Left renal pelvis (tissue), 4 donors: ENCODE measurements around the gene MTPN. TPM values are rescaled to one million over a fixed set of nuclear protein-coding genes. Genes with fewer than 3 reads are reported as not detected.

Experiments used
- DNase-seq, 4 donors: peaks; one replicate each; pipeline ENCODE4 v3.0.0-alpha.2; 2013; ENCODE audit warnings: low read depth in 4 of 4, low spot score in 3 of 4
- polyA plus RNA-seq, 4 donors: library from polyadenylated mRNA; unstranded; fragments of 120-200 nt; gene quantifications; one replicate each; pipeline ENCODE4 v1.2.1, GENCODE V29; 2013; ENCODE audit not compliant: insufficient read length in 4 of 4

MTPN gene
- polyA plus RNA-seq, 4 donors = 150 to 186 (median 158) TPM

GRCh38 chr7:135899458-135900064 lies 77.6 kb downstream of the MTPN start:
- peak in 2 of 4 donors; percentile 1 to 5 for DNase-seq

- DNase-seq = no peak
Observed at GRCh38 chr7:135898226-135898625, 78.9 kb downstream of the MTPN start.

GRCh38 chr7:135894816-135895215 lies 82.3 kb downstream of the MTPN start:
- DNase-seq = no peak

- DNase-seq = no peak
Observed at GRCh38 chr7:135889823-135890222, 87.3 kb downstream of the MTPN start.

GRCh38 chr7:135888740-135889139 lies 88.4 kb downstream of the MTPN start:
- DNase-seq = no peak

- DNase-seq = no peak
Observed at GRCh38 chr7:135886345-135887132, 90.6 kb downstream of the MTPN start.

GRCh38 chr7:135884495-135885232 lies 92.5 kb downstream of the MTPN start:
- DNase-seq = no peak

GRCh38 chr7:135879233-135879632 lies 97.9 kb downstream of the MTPN start:
- DNase-seq = no peak

GRCh38 chr7:135878284-135878683 lies 98.9 kb downstream of the MTPN start:
- DNase-seq = no peak

- no peak for DNase-seq
Observed at GRCh38 chr7:135877805-135878204, 99.4 kb downstream of the MTPN start.

Other genes with a start within 250 kb of the MTPN start
- 1 to 10 TPM in 3 of 4 donors, under 1 TPM in 1; 0.85 to 3.1 (median 2.1) TPM for gene SLC13A4, start 249.2 kb downstream of the MTPN start, polyA plus RNA-seq
- under 1 TPM in 1 of 4 donors, not detected in 3; 0.17 TPM for gene FAM180A, start 228.5 kb downstream of the MTPN start, polyA plus RNA-seq